CMK (cell line): ENCODE data around the gene ELAVL3.
"Not testable (repeated sequence)": the region's sequence is repeated elsewhere in the genome, so short reads cannot be mapped to it uniquely, and the experiment has no call there.

Experiments
- DNase-seq: peaks from one replicate; pipeline ENCODE4 v3.0.0-alpha.2; 2010; ENCODE audit warnings: low read depth

The ELAVL3 gene

DNA sequence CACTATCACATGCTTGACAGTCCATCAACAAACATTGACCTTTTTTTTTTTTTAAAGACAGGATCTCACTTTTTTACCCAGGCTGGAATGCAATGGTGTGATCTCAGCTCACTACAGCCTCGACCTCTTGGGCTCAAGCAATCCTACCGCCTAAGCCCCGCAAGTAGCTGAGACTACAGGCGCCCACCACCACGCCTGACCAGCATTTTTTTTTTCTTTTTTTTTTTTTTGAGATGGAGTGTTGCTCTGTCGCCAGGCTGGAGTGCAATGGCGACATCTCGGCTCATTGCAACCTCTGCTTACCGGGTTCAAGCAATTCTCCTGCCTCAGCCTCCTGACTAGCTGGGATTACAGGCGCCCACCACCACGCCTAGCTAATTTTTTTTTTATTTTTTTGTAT is 21.9 kb downstream of the ELAVL3 start:
- DNase-seq, result not testable (repeated sequence)

DNA sequence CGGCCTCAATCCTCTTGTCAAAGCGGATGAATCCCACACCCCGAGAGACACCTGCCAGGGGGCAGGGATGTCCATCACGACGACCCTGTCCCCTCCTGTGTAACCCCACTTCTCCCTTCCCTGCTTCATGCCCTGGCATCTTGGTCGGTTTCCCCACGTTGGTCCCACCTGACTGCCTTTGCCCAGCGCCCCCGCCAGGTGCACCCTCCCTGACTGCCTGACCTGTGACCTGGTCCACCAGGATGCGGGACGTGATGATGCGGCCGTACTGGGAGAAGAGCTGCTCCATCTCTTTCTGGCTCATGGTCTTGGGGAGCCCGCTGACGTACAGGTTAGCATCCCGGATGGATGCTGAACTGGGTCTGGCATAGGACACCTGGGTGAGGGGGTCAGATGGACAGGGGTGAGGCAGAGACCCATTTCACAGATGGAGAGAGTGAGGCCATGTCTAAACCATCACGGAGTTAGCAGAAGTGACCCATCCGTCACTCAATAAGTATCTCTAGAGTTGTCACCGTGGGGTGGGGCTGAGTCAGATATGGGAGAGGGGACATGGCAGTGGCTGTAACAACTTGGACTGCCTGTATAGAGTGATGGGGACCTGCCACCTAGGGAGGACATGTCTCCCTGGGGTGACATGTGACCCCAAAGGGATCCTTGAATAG is 22.5 kb downstream of the ELAVL3 start:
- DNase-seq, result no peak

- no peak for DNase-seq
Observed at GRCh38 chr19:11457831-11458230, 23.0 kb downstream of the ELAVL3 start.

- no peak for DNase-seq
Observed at GRCh38 chr19:11457115-11457514, 23.7 kb downstream of the ELAVL3 start.

- no peak for DNase-seq
Observed at GRCh38 chr19:11456659-11457058, 24.2 kb downstream of the ELAVL3 start.

DNA sequence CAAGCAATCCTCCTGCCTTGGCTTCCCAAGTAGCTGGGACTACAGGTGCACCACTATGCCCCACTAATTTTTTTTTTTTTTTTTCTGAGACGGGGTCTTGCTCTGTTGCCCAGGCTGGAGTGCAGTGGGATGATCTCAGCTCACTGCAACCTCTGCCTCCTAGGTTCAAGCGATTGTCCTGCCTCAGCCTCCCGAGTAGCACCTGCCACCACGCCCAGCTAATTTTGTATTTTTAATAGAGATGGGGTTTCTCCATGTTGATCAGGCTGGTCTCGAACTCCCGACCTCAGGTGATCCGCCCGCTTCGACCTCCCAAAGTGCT is 25.7 kb downstream of the ELAVL3 start:
- not testable (repeated sequence) for DNase-seq

GRCh38 chr19:11453468-11454341 is 27.1 kb downstream of the ELAVL3 start:
- DNase-seq, result no peak

DNA sequence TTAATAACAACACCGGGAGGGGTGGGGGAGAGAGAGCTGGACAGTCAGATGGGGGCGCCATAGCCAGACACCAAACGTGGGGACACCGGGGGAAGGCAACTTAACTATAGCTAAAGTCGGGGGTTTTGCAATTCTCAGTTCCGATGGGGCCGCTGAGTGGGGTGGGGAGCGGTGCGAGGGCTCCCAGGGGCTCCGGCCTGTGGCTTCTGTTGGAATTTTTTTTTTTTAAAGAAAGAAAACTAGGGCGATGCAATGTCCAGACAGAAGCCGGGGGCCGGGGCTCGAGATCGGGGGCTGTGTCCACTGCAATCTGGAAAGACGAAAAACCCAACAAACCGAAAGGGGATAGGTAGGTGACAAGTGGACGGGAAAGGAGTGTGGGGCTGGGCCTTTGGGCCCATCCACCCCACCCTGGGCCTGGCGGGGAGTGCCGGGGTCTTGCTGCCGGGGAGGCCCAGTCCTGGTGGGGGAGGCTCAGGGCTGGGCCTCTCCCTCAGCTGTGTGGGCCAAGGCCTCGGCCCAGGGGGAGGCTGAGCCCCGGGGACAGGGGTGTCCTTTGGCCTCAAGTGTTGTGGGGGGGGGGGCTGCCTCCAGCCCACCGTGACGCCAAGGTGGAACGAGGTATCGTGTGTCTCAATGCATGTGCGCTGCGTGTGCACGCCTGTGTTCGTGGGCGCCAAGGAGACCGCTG is 28.1 kb downstream of the ELAVL3 start:
- no peak for DNase-seq

- no peak for DNase-seq
Observed at GRCh38 chr19:11451871-11452619, 28.8 kb downstream of the ELAVL3 start.

DNA sequence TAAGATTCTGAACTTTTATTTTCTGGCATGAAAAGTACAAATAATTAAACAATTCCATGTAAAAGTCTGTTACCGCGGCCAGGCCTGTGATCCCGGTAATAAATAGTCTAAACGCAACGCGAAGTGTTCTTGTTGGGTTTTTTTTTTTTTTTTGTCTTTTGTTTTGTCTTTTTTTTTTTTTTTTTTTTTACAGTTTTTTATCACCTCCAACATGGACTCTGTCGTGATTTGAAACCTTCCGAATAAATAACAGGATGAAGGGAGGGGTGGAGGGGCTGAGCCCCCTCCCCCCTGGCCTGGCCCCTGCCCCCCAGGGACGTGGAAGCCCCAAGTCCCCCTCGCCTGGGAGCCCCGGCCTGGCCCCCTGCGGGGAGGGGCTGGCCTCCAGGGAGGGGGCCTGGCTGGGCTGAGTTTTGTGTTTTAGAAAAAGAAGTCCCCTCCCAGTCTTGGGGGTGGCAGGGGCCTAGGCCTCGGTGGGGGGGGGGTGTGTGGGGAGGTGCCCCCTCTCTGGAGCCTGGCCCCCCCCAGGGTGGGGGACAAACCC is 29.4 kb downstream of the ELAVL3 start:
- DNase-seq, result no peak

- no peak for DNase-seq
Observed at GRCh38 chr19:11450570-11451326, 30.1 kb downstream of the ELAVL3 start.

- DNase-seq, result no peak
Observed at GRCh38 chr19:11448923-11449554, 31.8 kb downstream of the ELAVL3 start.

DNA sequence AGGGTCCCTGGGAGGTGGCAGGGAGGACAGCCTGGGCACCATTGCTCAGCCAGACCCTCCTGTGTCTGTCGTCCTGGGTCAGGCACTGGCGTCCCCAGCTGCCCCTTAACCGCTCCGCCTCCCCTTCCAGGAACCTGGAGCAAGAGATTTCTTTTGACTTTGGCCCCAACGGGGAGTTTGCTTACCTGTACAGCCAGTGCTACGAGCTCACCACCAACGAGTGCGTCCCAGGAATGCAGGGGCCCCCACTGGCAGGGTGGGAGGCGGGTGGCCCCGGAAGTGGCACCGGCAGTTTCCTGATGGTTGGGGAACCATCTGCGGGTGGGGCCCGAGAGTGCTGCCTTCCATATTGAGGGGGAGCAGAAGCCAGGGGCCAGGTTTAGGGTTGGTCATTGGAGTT is 32.4 kb downstream of the ELAVL3 start:
- no peak for DNase-seq

GRCh38 chr19:11447347-11448262 is 33.2 kb downstream of the ELAVL3 start:
- DNase-seq, result no peak

- no peak for DNase-seq
Observed at GRCh38 chr19:11446652-11447301, 34.1 kb downstream of the ELAVL3 start.

DNA sequence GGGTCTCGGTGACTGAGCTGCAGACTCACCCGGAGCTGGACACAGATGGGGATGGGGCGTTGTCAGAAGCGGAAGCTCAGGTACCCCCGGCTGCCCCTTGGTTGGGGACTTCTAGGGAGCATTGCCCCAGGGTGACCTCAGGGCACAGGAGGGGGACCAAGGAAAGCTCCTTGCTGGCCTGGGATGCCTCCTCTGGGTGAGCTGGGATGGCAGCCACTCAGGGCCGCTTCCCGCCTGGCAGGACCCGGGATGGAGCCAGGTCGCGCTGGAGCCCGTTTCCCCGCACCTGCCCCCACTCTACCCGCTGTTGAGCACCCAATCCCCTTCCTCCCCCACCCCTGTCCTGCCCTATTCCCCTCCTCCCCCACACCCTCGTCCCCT is 34.6 kb downstream of the ELAVL3 start:
- no peak for DNase-seq

GRCh38 chr19:11445141-11445540 is 35.7 kb downstream of the ELAVL3 start:
- DNase-seq, result no peak

DNA sequence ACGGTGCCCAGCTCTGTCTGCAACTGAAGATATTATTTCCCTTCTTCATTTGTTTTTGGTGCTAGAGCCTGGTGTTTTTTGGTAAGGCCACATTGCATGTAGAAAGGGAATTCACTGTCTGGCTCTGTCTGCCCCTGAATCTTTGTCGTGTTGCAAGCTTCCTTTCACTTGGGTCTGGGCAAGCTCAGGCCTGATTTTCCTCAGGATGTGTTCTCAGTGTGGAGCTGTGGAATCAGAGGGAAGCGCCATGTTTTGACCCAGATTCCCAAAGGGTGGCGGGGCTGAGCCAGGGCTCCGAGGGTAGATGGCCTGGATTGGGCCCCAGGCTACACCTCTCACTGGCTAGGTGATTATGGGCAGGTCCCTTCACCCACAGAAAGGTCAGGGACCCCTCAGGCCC is 36.8 kb downstream of the ELAVL3 start:
- DNase-seq, result no peak

DNA sequence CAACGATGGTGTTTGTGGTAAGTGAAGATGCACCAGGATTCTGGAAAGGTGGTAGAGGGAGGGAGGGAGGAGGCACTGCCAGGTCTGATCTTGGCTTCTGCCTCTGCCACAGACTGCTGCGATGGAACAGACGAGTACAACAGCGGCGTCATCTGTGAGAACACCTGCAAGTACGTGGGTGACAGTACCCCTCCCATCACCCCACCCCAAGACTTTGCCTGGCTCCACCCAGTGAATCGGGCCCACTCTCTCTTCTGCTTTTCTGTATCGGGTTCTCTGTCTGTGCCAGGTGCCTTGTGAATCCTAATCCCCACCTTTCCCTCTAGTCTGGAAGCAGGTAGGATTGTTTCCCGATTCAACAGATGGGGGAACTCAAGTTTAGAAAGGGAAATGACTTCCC is 42.9 kb downstream of the ELAVL3 start:
- no peak for DNase-seq
